PC-3 (cell line): ENCODE data around the gene BPIFA3. TPM values are rescaled to one million over a fixed set of nuclear protein-coding genes. Genes with fewer than 3 reads are reported as not detected.
"Not testable (repeated sequence)": the region's sequence is repeated elsewhere in the genome, so short reads cannot be mapped to it uniquely, and the experiment has no call there.

Source experiments
- ATAC-seq: fragments of 200-7000 bp; cut with Tn5 transposase; 2 replicates; pipeline ENCODE4 v1.9.1; 2020; ENCODE audit warnings: mild to moderate bottlenecking, moderate library complexity
- BruUV-seq: library from RNA; stranded (reverse); fragments of 400-500 nt; replicated peaks from 2 replicates; lab custom pipeline; 2021; lab: Mats Ljungman, UMichigan
- CTCF ChIA-PET: fragments of 300-600 bp; sonication (Branson Sonifier 250); formaldehyde crosslinking; loops from one replicate; lab custom pipeline; 2022; ENCODE audit warnings: antibody characterized with exemption; lab: Charles Lee
- POLR2A ChIA-PET: fragments of 300-600 bp; sonication (Branson Sonifier 250); formaldehyde crosslinking; loops from one replicate; lab custom pipeline; 2022; ENCODE audit warnings: antibody characterized with exemption; ENCODE audit not compliant: unreplicated experiment; lab: Charles Lee
- DNase-seq: peaks from one replicate; pipeline ENCODE4 v3.0.0-alpha.2; 2015
- H2AFZ ChIP-seq: fragments of 300-600 bp; sonication (generic); 2 replicates; pipeline ENCODE4 v1.6.0; 2016; ENCODE audit warnings: antibody characterized with exemption, low read length
- H3F3A ChIP-seq: fragments of 300-600 bp; sonication (generic); one replicate; pipeline ENCODE4 v1.6.0; 2017; ENCODE audit warnings: antibody characterized with exemption, low read length, control low read depth, mild to moderate bottlenecking; ENCODE audit not compliant: unreplicated experiment
- H3K27ac ChIP-seq: fragments of 300-600 bp; sonication (generic); 2 replicates; pipeline ENCODE4 v1.5.1; 2016; ENCODE audit warnings: mild to moderate bottlenecking, low read length
- H3K27me3 ChIP-seq: fragments of 300-600 bp; sonication (generic); 2 replicates; pipeline ENCODE4 v1.6.1; 2016; ENCODE audit warnings: low read length, mixed read lengths
- H3K36me3 ChIP-seq: fragments of 300-600 bp; sonication (generic); 2 replicates; pipeline ENCODE4 v1.6.1; 2016; ENCODE audit warnings: low read depth, mixed run types, low read length, mixed read lengths
- H3K4me1 ChIP-seq: fragments of 300-600 bp; sonication (generic); 2 replicates; pipeline ENCODE4 v1.5.1; 2016; ENCODE audit warnings: low read length; ENCODE audit not compliant: insufficient read depth
- H3K4me2 ChIP-seq: fragments of 300-600 bp; sonication (generic); 2 replicates; pipeline ENCODE4 v1.6.0; 2016; ENCODE audit warnings: low read length
- H3K4me3 ChIP-seq: fragments of 300-600 bp; sonication (generic); 2 replicates; pipeline ENCODE4 v1.5.1; 2016; ENCODE audit warnings: mild to moderate bottlenecking, low read length, mixed read lengths
- H3K79me2 ChIP-seq: fragments of 300-600 bp; sonication (generic); 2 replicates; pipeline ENCODE4 v1.6.1; 2017; ENCODE audit warnings: low read length, mixed read lengths
- H3K9ac ChIP-seq: fragments of 300-600 bp; sonication (generic); 2 replicates; pipeline ENCODE4 v1.6.0; 2016; ENCODE audit warnings: mild to moderate bottlenecking, low read length
- H3K9me2 ChIP-seq: fragments of 300-600 bp; sonication (generic); replicated peaks from 2 replicates; pipeline ENCODE4 v1.6.1; 2016; ENCODE audit warnings: mixed run types, low read length, mixed read lengths
- H3K9me3 ChIP-seq: fragments of 300-600 bp; sonication (generic); 2 replicates; pipeline ENCODE4 v1.6.1; 2016; ENCODE audit warnings: low read length, mixed read lengths
- H4K20me1 ChIP-seq: fragments of 300-600 bp; sonication (generic); 2 replicates; pipeline ENCODE4 v1.6.1; 2016; ENCODE audit warnings: low read length, mixed read lengths
- CTCF ChIP-seq: fragments of 300-600 bp; sonication (generic); conservative IDR thresholded peaks from 2 replicates; pipeline ENCODE4 v1.5.1; 2017; ENCODE audit warnings: antibody characterized with exemption, low read depth, mild to moderate bottlenecking, low read length
- EZH2 ChIP-seq: fragments of 300-600 bp; sonication (generic); IDR thresholded peaks from one replicate; pipeline ENCODE4 v1.6.1; 2017; ENCODE audit warnings: antibody characterized with exemption, mild to moderate bottlenecking, low read length; ENCODE audit not compliant: unreplicated experiment
- EZH2phosphoT487 ChIP-seq: fragments of 300-600 bp; sonication (generic); IDR thresholded peaks from 2 replicates; pipeline ENCODE4 v1.6.1; 2018; ENCODE audit warnings: mild to moderate bottlenecking, antibody characterized with exemption, low read length, borderline replicate concordance
- intact Hi-C: fragments of 100-400 bp; cut with micrococcal nuclease; formaldehyde crosslinking; loops from 2 replicates; pipeline ENCODE4 v1.9.0; 2023
- total RNA-seq: library from RNA; depleted of rRNA; stranded (reverse); fragments of >200 nt; gene quantifications from 2 replicates; pipeline ENCODE4 v1.2.3, GENCODE V29; 2014

BPIFA3 gene
- total RNA-seq, 1 experiment from 2014 or later: not detected

GRCh38 chr20:33180169-33180568, 37.0 kb upstream of the BPIFA3 start:
- POLR2A ChIA-PET: no interaction called here
- no peak overlapping the region for H3K9ac ChIP-seq
- no peaks in the 10 kb centered on the region for H3F3A ChIP-seq
- peaks cover 17% of the 10 kb centered on the region for H3K27me3 ChIP-seq
- H3K9me2 ChIP-seq: no peaks in the 10 kb centered on the region
- intact Hi-C loops: no loop called here
- DNase-seq (no peak), ATAC-seq (no peak)
- CTCF ChIA-PET: no interaction called here
- no peak overlapping the region for H3K27ac ChIP-seq
- H3K9me3 ChIP-seq: no peaks in the 10 kb centered on the region
- H3K4me2 ChIP-seq: no peak overlapping the region
- TF ChIP-seq CTCF (no peak), EZH2 (no peak), EZH2phosphoT487 (no peak)
- no TSS peak for BruUV-seq
- H2AFZ ChIP-seq: no peak overlapping the region
- no peaks in the 10 kb centered on the region for H4K20me1 ChIP-seq
- no peaks in the 10 kb centered on the region for H3K36me3 ChIP-seq
- H3K4me3 ChIP-seq: no peak overlapping the region
- H3K79me2 ChIP-seq: no peaks in the 10 kb centered on the region
- H3K4me1 ChIP-seq: no peaks in the 10 kb centered on the region

GRCh38 chr20:33181482-33182093, 35.6 kb upstream of the BPIFA3 start:
- no peaks in the 10 kb centered on the region for H3K36me3 ChIP-seq
- TF ChIP-seq CTCF: peak; percentile 19; the same call in 1 of the 2 replicates
- TF ChIP-seq EZH2: no peak
- no peak for TF ChIP-seq EZH2phosphoT487
- no peak overlapping the region for H3K4me3 ChIP-seq
- no peaks in the 10 kb centered on the region for H4K20me1 ChIP-seq
- no peak overlapping the region for H2AFZ ChIP-seq
- H3K9ac ChIP-seq: no peak overlapping the region
- CTCF ChIA-PET: no interaction called here
- H3K9me3 ChIP-seq: no peaks in the 10 kb centered on the region
- DNase-seq: no peak
- H3K27ac ChIP-seq: no peak overlapping the region
- POLR2A ChIA-PET: no interaction called here
- no peaks in the 10 kb centered on the region for H3F3A ChIP-seq
- H3K79me2 ChIP-seq: no peaks in the 10 kb centered on the region
- H3K4me1 ChIP-seq: no peaks in the 10 kb centered on the region
- H3K27me3 ChIP-seq: peaks cover 17% of the 10 kb centered on the region
- intact Hi-C loops: no loop called here
- no peak for ATAC-seq
- no peak overlapping the region for H3K4me2 ChIP-seq
- no TSS peak for BruUV-seq
- H3K9me2 ChIP-seq: no peaks in the 10 kb centered on the region

- H3K27me3 ChIP-seq: peaks cover 17% of the 10 kb centered on the region
- H3K27ac ChIP-seq: no peak overlapping the region
- no peaks in the 10 kb centered on the region for H3F3A ChIP-seq
- no peak overlapping the region for H2AFZ ChIP-seq
- no peak overlapping the region for H3K9ac ChIP-seq
- no peak overlapping the region for H3K4me3 ChIP-seq
- H3K36me3 ChIP-seq: no peaks in the 10 kb centered on the region
- POLR2A ChIA-PET: no interaction called here
- TF ChIP-seq EZH2phosphoT487 (no peak), CTCF (no peak), EZH2 (no peak)
- no peak for DNase-seq
- no peak for ATAC-seq
- no peaks in the 10 kb centered on the region for H4K20me1 ChIP-seq
- intact Hi-C loops: no loop called here
- H3K79me2 ChIP-seq: no peaks in the 10 kb centered on the region
- no peak overlapping the region for H3K4me2 ChIP-seq
- no TSS peak for BruUV-seq
- CTCF ChIA-PET: no interaction called here
- no peaks in the 10 kb centered on the region for H3K4me1 ChIP-seq
- no peaks in the 10 kb centered on the region for H3K9me2 ChIP-seq
- H3K9me3 ChIP-seq: no peaks in the 10 kb centered on the region
These were observed 33.8 kb upstream of the BPIFA3 start for GRCh38 chr20:33183312-33183711.

GRCh38 chr20:33185031-33185590, 32.0 kb upstream of the BPIFA3 start:
- not testable (repeated sequence) for H3K36me3 ChIP-seq

More at GRCh38 chr20:33185031-33185590, 32.0 kb upstream of the BPIFA3 start:
- BruUV-seq, H3K9me2 ChIP-seq, H3K9me3 ChIP-seq, intact Hi-C loops, H3F3A ChIP-seq, POLR2A ChIA-PET, H3K27ac ChIP-seq, H2AFZ ChIP-seq, CTCF ChIA-PET, H3K4me3 ChIP-seq, DNase-seq, H3K4me1 ChIP-seq, H3K4me2 ChIP-seq, H4K20me1 ChIP-seq, H3K79me2 ChIP-seq, H3K9ac ChIP-seq, ATAC-seq: not testable (repeated sequence)
- peaks cover 24% of the 10 kb centered on the region for H3K27me3 ChIP-seq
